Measurements from ENCODE around the gene CAMTA1.

- TF ChIP-seq, protein P1, sequence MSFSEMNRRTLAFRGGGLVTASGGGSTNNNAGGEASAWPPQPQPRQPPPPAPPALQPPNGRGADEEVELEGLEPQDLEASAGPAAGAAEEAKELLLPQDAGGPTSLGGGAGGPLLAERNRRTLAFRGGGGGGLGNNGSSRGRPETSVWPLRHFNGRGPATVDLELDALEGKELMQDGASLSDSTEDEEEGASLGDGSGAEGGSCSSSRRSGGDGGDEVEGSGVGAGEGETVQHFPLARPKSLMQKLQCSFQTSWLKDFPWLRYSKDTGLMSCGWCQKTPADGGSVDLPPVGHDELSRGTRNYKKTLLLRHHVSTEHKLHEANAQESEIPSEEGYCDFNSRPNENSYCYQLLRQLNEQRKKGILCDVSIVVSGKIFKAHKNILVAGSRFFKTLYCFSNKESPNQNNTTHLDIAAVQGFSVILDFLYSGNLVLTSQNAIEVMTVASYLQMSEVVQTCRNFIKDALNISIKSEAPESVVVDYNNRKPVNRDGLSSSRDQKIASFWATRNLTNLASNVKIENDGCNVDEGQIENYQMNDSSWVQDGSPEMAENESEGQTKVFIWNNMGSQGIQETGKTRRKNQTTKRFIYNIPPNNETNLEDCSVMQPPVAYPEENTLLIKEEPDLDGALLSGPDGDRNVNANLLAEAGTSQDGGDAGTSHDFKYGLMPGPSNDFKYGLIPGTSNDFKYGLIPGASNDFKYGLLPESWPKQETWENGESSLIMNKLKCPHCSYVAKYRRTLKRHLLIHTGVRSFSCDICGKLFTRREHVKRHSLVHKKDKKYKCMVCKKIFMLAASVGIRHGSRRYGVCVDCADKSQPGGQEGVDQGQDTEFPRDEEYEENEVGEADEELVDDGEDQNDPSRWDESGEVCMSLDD (tag by site-specific recombination; IDR thresholded peaks at IDR 0.05) = no peak
- TF ChIP-seq, protein P2, sequence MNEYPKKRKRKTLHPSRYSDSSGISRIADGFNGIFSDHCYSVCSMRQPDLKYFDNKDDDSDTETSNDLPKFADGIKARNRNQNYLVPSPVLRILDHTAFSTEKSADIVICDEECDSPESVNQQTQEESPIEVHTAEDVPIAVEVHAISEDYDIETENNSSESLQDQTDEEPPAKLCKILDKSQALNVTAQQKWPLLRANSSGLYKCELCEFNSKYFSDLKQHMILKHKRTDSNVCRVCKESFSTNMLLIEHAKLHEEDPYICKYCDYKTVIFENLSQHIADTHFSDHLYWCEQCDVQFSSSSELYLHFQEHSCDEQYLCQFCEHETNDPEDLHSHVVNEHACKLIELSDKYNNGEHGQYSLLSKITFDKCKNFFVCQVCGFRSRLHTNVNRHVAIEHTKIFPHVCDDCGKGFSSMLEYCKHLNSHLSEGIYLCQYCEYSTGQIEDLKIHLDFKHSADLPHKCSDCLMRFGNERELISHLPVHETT (tag by site-specific recombination; IDR thresholded peaks at IDR 0.05) = no peak
- no peak for TF ChIP-seq ZNF350 (tag by site-specific recombination; IDR thresholded peaks at IDR 0.05)
- no peak for TF ChIP-seq PBX3 (CRISPR knock-in tag; IDR thresholded peaks at IDR 0.05)
- TF ChIP-seq ZNF175 (tag by site-specific recombination; IDR thresholded peaks at IDR 0.05) = no peak
- no peak for TF ChIP-seq ZNF558 (tag by site-specific recombination; IDR thresholded peaks at IDR 0.05)
- TF ChIP-seq, protein P3, sequence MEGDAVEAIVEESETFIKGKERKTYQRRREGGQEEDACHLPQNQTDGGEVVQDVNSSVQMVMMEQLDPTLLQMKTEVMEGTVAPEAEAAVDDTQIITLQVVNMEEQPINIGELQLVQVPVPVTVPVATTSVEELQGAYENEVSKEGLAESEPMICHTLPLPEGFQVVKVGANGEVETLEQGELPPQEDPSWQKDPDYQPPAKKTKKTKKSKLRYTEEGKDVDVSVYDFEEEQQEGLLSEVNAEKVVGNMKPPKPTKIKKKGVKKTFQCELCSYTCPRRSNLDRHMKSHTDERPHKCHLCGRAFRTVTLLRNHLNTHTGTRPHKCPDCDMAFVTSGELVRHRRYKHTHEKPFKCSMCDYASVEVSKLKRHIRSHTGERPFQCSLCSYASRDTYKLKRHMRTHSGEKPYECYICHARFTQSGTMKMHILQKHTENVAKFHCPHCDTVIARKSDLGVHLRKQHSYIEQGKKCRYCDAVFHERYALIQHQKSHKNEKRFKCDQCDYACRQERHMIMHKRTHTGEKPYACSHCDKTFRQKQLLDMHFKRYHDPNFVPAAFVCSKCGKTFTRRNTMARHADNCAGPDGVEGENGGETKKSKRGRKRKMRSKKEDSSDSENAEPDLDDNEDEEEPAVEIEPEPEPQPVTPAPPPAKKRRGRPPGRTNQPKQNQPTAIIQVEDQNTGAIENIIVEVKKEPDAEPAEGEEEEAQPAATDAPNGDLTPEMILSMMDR (tag by site-specific recombination; IDR thresholded peaks at IDR 0.05) = no peak
- no peak for TF ChIP-seq ZBTB1 (tag by site-specific recombination; IDR thresholded peaks at IDR 0.05)
- TF ChIP-seq, protein P4, sequence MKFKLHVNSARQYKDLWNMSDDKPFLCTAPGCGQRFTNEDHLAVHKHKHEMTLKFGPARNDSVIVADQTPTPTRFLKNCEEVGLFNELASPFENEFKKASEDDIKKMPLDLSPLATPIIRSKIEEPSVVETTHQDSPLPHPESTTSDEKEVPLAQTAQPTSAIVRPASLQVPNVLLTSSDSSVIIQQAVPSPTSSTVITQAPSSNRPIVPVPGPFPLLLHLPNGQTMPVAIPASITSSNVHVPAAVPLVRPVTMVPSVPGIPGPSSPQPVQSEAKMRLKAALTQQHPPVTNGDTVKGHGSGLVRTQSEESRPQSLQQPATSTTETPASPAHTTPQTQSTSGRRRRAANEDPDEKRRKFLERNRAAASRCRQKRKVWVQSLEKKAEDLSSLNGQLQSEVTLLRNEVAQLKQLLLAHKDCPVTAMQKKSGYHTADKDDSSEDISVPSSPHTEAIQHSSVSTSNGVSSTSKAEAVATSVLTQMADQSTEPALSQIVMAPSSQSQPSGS (tag by site-specific recombination; IDR thresholded peaks at IDR 0.05; ENCODE audit: low read depth) = no peak
- TF ChIP-seq ZNF239 (tag by site-specific recombination; IDR thresholded peaks at IDR 0.05) = no peak
Measured at GRCh38 chr1:7407544-7407895, 622.3 kb downstream of the CAMTA1 start.

All from HEK293 (cell line).